ENCODE measurements around the gene MARCHF10.

Gene MARCHF10

DNA sequence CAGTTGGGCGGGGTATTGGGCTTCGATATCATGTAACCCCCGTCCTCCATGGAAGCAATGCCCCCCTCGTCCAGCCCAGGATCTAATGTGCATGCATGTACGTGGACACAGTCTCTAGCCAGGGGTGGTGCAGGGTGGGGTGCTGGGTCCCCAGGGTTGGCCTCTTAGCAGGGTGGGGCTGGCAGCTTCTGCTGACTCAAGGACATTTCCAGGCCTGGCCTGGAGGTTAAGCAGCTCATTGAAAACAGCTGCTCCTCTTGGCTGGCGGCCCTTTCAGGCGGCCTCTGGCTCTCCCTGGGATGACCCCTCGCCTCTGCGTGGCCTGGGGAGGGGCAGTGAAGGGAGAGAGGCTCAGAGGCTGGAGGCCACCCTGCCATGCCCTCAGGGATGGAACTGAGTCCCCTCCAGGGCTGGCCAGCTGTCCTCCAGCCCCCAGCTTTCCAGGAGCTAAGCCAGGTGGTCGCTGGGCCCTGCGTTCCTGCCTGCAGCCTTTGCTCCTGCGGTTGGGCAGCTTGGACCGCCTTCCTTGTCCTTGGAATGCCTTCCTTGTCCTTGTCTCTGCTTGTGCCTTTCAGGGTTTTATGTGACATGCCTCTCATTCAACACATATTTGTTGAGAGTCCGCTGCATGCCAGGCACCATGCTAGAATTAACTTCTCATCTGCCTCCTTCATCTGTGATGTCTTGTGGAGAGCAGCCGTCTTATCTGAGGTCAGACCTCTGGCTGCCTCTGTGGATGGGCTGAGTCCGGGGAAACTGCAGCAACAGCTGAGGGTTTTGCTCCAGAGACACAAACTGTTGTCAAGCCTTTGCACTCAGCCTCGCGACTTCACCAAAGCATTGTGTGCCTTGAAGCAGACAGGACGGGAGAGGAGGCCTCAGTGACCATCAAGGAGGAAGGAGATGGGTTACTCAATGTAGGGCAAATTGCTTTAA is 154.0 kb downstream of the MARCHF10 start:
- Histone ChIP-seq H3K27me3 (ENCODE audit: insufficient read depth, insufficient read length) (peaks cover 8% of the 10 kb centered on the region), H3K36me3 (ENCODE audit: insufficient read depth, insufficient read length, low read length) (peaks cover 19% of the 10 kb centered on the region), H3K4me3 (ENCODE audit: insufficient read length, low read depth) (no peak overlapping the region), H3K4me1 (ENCODE audit: insufficient read depth, insufficient read length) (peaks cover 13% of the 10 kb centered on the region), H3K9ac (ENCODE audit: insufficient read length, low read depth) (peak overlapping the region; percentile 73), H3K9me3 (ENCODE audit: insufficient read depth, low read length) (peaks cover 6% of the 10 kb centered on the region; the same call in 1 of the 2 replicates)
- no peak for TF ChIP-seq SUZ12 (IDR thresholded peaks at IDR 0.05; ENCODE audit: extremely low read depth, insufficient read depth, insufficient read length)
- no peak for TF ChIP-seq YY1 (IDR thresholded peaks at IDR 0.05; ENCODE audit: insufficient read depth, insufficient read length)
- no peak for TF ChIP-seq ZNF274 (IDR thresholded peaks at IDR 0.05; ENCODE audit: low read depth, low read length)
- no peak for DNase-seq (ENCODE audit: low read depth, low spot score)

- peak overlapping the region; percentile 51 for H3K4me3 ChIP-seq (ENCODE audit: insufficient read length, low read depth)
- peaks cover 8% of the 10 kb centered on the region for H3K27me3 ChIP-seq (ENCODE audit: insufficient read depth, insufficient read length)
- H3K9ac ChIP-seq (ENCODE audit: insufficient read length, low read depth) = peak overlapping the region; percentile 76
- peak; percentile 66 for DNase-seq (ENCODE audit: low read depth, low spot score)
- peaks cover 11% of the 10 kb centered on the region for H3K36me3 ChIP-seq (ENCODE audit: insufficient read depth, insufficient read length, low read length)
- peaks cover 16% of the 10 kb centered on the region for H3K4me1 ChIP-seq (ENCODE audit: insufficient read depth, insufficient read length)
- H3K9me3 ChIP-seq (ENCODE audit: insufficient read depth, low read length) = peaks cover 6% of the 10 kb centered on the region; the same call in 1 of the 2 replicates
- TF ChIP-seq YY1 (IDR thresholded peaks at IDR 0.05; ENCODE audit: insufficient read depth, insufficient read length) (no peak), SUZ12 (IDR thresholded peaks at IDR 0.05; ENCODE audit: extremely low read depth, insufficient read depth, insufficient read length) (no peak), ZNF274 (IDR thresholded peaks at IDR 0.05; ENCODE audit: low read depth, low read length) (no peak)
These were observed 154.9 kb downstream of the MARCHF10 start for GRCh38 chr17:62653002-62653825.

DNA sequence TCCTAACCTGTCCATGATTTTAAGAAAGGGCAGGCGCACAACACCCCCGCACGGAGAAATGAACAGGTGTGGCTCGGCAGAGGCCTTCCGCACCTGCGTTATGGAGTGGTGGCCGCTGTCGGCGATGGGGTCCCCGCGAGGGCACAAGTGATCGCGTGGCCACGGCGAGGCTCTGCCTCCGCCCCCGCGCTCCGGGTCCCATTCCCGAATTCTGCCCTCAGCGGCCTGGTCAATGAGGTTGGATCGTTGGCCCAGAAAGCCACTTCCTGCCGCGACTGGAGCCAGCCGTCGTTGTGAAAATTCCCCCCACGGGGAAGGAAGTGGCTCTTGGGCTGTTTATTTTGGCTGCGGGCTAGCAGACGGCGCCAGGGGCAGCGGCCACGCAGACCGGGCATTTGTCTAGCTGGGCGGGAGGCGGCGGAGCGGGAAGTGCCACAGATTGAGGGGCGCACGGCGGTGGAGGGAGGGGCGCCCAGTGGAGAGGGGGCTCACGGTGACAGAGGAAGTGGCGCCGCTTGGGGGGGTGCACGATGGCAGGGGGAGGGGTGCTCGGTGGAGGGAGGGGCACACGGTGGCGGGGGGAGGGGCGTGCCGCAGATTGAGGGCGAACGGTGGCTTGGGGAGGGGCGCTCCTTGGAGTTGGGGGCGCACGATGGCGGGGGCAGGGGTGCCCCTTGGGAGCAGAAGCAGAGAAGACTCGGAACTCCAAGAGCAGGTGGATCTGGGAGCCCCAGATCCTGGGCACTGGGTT is 155.7 kb downstream of the MARCHF10 start:
- DNase-seq (ENCODE audit: low read depth, low spot score) = no peak
- Histone ChIP-seq H3K4me3 (ENCODE audit: insufficient read length, low read depth) (peak overlapping the region; percentile 51), H3K4me1 (ENCODE audit: insufficient read depth, insufficient read length) (peaks cover 16% of the 10 kb centered on the region), H3K9me3 (ENCODE audit: insufficient read depth, low read length) (peaks cover 6% of the 10 kb centered on the region; the same call in 1 of the 2 replicates), H3K27me3 (ENCODE audit: insufficient read depth, insufficient read length) (peaks cover 8% of the 10 kb centered on the region), H3K36me3 (ENCODE audit: insufficient read depth, insufficient read length, low read length) (peaks cover 11% of the 10 kb centered on the region), H3K9ac (ENCODE audit: insufficient read length, low read depth) (peak overlapping the region; percentile 78)
- no peak for TF ChIP-seq YY1 (IDR thresholded peaks at IDR 0.05; ENCODE audit: insufficient read depth, insufficient read length)
- TF ChIP-seq SUZ12 (IDR thresholded peaks at IDR 0.05; ENCODE audit: extremely low read depth, insufficient read depth, insufficient read length) = no peak
- TF ChIP-seq ZNF274 (IDR thresholded peaks at IDR 0.05; ENCODE audit: low read depth, low read length) = no peak

Measured in NT2/D1 (cell line).